ENCODE data around the gene TBCD. TPM values are rescaled to one million over a fixed set of nuclear protein-coding genes. Genes with fewer than 3 reads are reported as not detected.

The TBCD gene
- total RNA-seq, 2 donors from 2014 or later: 38.9 to 74.8 TPM

GRCh38 chr17:82793974-82794630, 42.2 kb downstream of the TBCD start:
- no peaks in the 10 kb centered on the region for H3K4me1 ChIP-seq
- 83 to 99% methylated on average over 7 to 15 of the region's 15 CpGs for WGBS, 2 donors

GRCh38 chr17:82794781-82795482, 43.1 kb downstream of the TBCD start:
- intact Hi-C loops (cut with DNase I): no loop called here
- H3K36me3 ChIP-seq (replicated peaks in 1 of 2; ENCODE audit: insufficient read depth in 1 of 2, low read depth in 2 of 2): no peaks in the 10 kb centered on the region
- TF ChIP-seq POLR2A (IDR thresholded peaks at IDR 0.05): no peak
- TF ChIP-seq CTCF (IDR thresholded peaks at IDR 0.05): no peak
- peak in 2 of 4 donors; percentile 20 to 49 for DNase-seq
- H3K9me3 ChIP-seq: no peaks in the 10 kb centered on the region
- H3K4me3 ChIP-seq: no peak overlapping the region
- H3K27ac ChIP-seq: peak overlapping the region in 1 of 4 donors; percentile 14
- H3K27me3 ChIP-seq: no peaks in the 10 kb centered on the region
- no peaks in the 10 kb centered on the region for H3K4me1 ChIP-seq
- peak; percentile 56 for ATAC-seq
- WGBS, 2 donors: 82 to 90% methylated on average over 18 of the region's 18 CpGs

More at GRCh38 chr17:82793974-82794630, 42.2 kb downstream of the TBCD start:
- no peak overlapping the region for H3K27ac ChIP-seq
- intact Hi-C loops (cut with DNase I): no loop called here
- no peak for TF ChIP-seq CTCF (IDR thresholded peaks at IDR 0.05)
- no peak for TF ChIP-seq POLR2A (IDR thresholded peaks at IDR 0.05)
- no peaks in the 10 kb centered on the region for H3K36me3 ChIP-seq (replicated peaks in 1 of 2; ENCODE audit: insufficient read depth in 1 of 2, low read depth in 2 of 2)
- no peaks in the 10 kb centered on the region for H3K9me3 ChIP-seq
- ATAC-seq (no peak), DNase-seq (no peak)
- no peaks in the 10 kb centered on the region for H3K27me3 ChIP-seq
- H3K4me3 ChIP-seq: no peak overlapping the region

- intact Hi-C loops (cut with DNase I): no loop called here
- 92 to 95% methylated on average over 4 to 14 of the region's 14 CpGs for WGBS, 2 donors
- no peak for ATAC-seq
These were observed 43.8 kb downstream of the TBCD start for GRCh38 chr17:82795615-82796014.

GRCh38 chr17:82797061-82797460, 45.2 kb downstream of the TBCD start:
- no peaks in the 10 kb centered on the region for H3K4me1 ChIP-seq
- no peak overlapping the region for H3K27ac ChIP-seq
- no peaks in the 10 kb centered on the region for H3K36me3 ChIP-seq (replicated peaks in 1 of 2; ENCODE audit: insufficient read depth in 1 of 2, low read depth in 2 of 2)
- no peaks in the 10 kb centered on the region for H3K9me3 ChIP-seq
- no peaks in the 10 kb centered on the region for H3K27me3 ChIP-seq
- H3K4me3 ChIP-seq: no peak overlapping the region
- ATAC-seq (no peak), DNase-seq (no peak)
- no peak for TF ChIP-seq POLR2A (IDR thresholded peaks at IDR 0.05)
- no peak for TF ChIP-seq CTCF (IDR thresholded peaks at IDR 0.05)
- WGBS, 2 donors: 90 to 97% methylated on average over 9 of the region's 9 CpGs
- intact Hi-C loops (cut with DNase I): no loop called here

More at GRCh38 chr17:82795615-82796014, 43.8 kb downstream of the TBCD start:
- no peak overlapping the region for H3K4me3 ChIP-seq
- no peaks in the 10 kb centered on the region for H3K9me3 ChIP-seq
- H3K4me1 ChIP-seq: no peaks in the 10 kb centered on the region
- no peak overlapping the region for H3K27ac ChIP-seq
- no peaks in the 10 kb centered on the region for H3K36me3 ChIP-seq (replicated peaks in 1 of 2; ENCODE audit: insufficient read depth in 1 of 2, low read depth in 2 of 2)
- no peak for DNase-seq
- no peaks in the 10 kb centered on the region for H3K27me3 ChIP-seq
- TF ChIP-seq CTCF (IDR thresholded peaks at IDR 0.05) (no peak), POLR2A (IDR thresholded peaks at IDR 0.05) (no peak)
